GM19239 (cell line): ENCODE results near the gene CRKL.
"Not testable (repeated sequence)": the region's sequence is repeated elsewhere in the genome, so short reads cannot be mapped to it uniquely, and the experiment has no call there.

Source experiments
- DNase-seq: peaks from one replicate; pipeline ENCODE4 v3.0.0; 2011; ENCODE audit warnings: low spot score; ENCODE audit not compliant: insufficient read length
- FAIRE-seq: peaks from 2 replicates; lab custom pipeline; 2011; peaks lifted over from hg19 to GRCh38; lab: Jason Lieb, UNC

CRKL gene

DNA sequence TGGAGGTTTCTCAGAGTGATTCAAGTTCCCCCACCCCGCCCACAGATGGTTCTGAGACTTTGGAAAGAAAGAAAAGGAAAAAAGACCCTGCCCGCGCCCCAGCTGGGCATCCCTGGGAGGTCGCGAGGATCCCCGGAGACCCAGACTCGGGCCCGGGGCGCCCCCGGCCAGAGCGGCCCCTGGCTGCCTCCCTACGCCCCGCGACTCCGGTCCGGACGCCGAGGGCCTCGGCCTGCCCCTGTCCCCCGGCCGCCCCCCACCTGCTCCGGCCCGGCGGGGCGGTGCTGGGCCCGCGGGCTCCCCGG lies 47.5 kb downstream of the CRKL start:
- FAIRE-seq, result no peak
- DNase-seq, result no peak

DNA sequence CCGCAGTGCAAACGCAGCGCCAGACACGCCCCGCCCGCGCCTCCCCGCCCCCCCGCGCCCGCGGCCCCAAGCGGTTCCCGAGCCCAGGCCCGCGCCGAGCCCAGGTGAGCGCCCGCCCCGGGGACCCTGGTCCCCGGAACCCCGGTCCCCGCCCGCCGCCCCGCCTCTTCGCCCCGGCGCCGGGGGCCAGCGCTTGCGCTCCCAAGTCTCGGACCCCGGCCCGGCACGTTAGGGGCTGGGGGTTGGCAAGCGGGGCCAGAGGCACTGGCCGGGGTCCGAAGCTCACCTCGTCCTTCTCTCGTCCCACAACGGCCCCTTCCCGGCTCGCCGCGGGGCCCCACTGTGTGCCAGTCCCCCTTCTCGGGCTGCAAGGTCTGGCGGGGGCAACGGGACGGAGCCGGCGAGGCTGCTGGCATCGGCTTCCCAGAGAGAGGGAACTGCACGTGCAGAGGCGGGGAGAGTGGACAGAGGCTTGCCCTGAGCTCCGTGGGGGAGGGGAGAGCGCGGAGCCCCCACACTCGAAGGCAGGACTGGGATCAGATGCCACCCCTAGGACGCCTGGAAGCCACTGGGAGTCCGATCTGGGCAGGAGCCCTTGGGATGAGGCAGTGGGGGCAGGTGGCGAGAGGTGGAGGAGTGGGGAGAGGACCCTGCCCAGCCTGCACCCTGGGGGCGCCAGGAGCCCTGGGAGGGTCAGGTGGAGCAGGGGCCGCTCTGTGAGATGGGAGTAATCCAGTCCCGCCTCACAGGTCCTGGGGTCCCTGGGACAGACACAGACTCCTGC lies 48.1 kb downstream of the CRKL start:
- no peak for FAIRE-seq
- no peak for DNase-seq

DNA sequence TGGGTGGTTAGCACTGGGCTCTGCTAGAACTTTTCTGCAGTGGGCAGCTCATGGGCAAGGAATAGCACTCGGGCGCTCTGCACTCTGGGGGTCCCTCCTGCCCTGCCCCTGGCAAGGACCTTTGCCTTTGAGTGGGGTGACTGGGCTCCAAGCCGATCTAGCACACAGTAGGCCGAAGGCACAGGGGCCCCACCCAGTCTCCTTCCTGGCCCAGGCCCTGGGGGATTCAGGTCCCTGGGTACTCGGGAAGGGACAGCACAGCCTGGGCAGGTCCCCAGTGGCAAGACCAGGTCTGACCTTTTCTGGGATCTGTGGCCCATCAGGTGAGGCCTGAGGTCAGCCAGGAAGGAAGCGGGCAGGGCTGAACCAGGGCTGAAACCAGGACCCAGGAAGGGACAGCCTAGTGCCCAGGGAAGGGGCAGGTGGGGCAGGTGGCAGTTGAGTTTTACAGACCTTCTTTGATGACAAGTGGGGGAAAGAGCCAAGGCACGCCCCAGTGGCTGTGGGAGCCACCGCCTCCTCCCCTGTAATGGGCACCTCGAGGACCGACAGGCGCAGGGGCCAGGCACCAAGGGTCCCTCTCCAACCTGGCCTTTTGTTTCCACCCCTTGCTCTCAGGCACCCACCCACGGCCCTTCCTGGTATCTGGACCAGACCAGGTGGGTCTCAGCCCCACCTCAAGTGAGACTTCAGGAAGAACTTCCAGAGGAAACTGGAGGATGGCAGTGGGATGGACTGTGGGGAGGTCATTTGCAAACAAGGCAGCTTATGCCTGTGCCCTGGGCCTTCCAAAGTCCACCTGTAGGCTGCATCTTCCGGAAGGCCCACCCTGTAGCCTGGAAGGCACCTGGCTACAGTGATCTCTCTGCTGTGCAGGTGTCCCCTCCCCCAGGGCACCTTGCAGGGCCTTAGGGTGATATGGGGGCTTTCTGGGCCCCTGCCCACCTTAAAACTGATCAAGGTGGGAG lies 49.0 kb downstream of the CRKL start:
- DNase-seq (no peak), FAIRE-seq (no peak)

DNA sequence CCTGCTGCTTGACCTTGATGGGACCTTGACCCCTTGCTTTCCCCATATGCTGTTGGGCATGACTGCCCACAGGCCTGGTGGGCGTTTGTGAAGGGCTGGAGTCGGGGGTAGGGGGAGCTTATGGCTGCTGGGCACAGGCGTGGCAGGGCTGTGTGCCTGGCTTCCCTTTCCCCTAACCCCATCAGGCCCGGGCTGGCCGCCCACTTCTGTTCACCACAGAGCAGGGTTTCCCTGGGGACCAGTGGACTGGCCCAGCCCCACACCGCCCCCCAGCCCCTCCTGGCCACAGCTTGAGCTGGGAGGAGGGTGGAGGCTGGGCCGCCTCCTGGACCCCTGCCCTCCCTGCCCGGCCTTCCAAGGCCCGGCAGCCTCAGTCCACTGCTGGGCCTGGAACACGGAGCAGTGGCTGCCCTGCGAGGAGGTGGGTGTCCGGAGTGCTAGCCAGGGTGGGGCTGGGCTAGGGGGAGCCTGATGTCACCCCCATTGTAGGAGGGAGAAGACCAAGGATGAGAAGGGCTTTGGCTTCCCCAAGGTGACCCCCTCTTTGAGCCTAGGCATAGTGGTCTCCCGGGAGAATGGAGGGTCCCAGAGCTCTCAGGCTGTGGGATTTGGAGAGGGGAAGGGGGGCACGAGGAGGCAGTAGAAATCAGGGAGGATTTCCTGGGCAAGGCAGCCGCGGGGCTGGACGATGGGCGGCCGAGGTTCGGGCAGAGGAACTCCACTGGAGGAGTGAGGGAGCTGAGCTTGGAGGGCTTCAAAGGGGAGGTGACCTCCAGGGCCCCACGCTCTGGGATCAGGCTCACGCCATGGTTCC lies 49.9 kb downstream of the CRKL start, which contains the start of gene AIFM3:
AIFM3 (plus strand) TSS at position 373 of the 814 bp plus-strand sequence. CDS start 690 bp downstream, outside the sequence.
- DNase-seq (no peak), FAIRE-seq (no peak)

DNA sequence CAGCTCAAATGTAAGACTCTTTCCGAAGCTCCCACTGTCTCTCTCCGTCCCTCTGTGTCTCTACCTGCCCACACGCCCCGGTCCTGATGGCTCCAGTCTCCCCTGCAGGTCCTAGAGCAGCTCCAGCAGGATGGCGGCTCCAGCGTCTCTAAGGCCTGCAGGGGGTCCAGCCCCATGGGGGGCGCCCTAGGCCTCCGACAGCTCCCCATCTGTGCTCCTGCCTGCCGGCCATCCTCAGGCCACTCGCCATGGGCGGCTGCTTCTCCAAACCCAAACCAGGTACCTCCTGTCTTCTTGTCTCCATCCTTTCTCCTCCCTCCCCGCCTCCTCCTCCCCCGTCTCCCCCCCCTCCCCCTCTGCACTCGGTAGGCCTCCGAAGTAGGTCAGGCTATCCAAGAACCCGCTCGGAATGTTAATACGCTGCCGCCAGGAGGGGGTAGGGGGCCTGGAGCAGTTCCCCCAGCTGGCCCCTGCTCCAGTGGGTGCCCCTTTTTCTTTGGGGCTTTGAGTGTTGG lies 50.5 kb downstream of the CRKL start:
- no peak for FAIRE-seq
- no peak for DNase-seq

DNA sequence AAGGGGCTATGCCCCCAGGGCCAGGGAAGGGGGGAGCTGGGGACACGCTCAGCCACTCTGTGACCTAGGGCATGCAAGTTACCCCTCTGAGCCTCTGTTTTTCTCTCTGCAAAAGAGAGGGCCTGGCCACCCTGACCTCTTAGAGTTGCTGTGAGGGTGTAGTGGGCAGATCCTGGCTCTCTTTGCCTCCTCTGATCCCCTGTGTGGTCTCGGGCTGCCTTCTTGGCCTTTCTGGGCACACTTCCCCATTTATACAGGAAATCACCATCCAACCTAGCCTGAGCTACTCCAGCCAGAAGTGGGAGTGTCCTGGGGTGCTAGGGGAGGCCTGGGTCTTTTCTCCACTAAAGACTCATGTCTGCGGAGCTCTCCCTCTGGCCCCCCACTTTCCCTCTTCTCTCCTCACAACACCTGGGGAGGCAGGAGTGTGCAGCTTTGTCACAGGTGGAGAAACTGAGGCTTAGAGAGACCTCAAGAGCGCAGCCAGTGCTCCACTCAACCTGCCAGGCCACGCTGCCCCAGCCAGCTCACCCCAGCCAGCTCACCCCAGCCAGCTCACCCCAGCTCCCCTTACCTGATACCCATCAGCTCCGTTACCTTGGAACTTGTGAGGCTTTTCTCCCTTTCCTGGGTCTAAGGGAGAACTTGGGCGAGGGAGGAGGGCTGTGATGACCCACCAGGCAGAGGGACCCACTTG lies 51.2 kb downstream of the CRKL start:
- DNase-seq (no peak), FAIRE-seq (no peak)

DNA sequence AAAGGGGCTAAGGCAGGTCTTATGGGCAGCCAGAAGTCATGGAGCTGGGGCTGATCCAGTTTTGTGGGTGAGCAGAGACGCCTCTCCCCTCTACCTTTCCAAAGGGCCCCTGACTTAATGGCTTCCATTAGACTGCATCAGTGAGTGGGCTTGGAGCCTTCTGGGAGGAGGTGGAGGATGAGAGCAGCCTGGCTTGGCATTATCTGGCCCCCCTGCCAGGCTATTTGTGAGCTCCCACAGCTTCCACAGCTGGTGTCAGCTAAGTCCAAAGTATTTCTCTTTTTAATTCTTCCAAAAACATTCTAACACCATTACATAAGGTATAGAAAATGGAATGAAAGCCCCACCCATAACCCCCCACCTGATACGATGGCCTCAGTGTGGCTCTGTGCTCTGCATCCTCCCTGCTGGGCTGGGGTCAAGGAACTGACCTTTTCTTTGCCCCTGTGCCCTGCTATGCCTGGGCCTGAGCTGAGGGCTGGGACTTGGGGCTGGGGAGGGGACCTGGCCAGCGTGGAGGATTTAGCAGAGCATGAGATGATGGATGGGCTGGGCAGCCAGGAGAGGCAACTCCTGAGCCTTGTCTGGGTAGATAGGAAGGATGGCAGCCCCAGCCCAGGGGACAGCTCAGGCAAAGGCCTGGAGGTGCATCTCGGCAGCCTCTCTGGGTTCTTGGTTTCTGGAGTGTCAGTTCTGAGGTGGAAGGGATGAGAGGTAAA lies 53.9 kb downstream of the CRKL start:
- DNase-seq (no peak), FAIRE-seq (no peak)

DNA sequence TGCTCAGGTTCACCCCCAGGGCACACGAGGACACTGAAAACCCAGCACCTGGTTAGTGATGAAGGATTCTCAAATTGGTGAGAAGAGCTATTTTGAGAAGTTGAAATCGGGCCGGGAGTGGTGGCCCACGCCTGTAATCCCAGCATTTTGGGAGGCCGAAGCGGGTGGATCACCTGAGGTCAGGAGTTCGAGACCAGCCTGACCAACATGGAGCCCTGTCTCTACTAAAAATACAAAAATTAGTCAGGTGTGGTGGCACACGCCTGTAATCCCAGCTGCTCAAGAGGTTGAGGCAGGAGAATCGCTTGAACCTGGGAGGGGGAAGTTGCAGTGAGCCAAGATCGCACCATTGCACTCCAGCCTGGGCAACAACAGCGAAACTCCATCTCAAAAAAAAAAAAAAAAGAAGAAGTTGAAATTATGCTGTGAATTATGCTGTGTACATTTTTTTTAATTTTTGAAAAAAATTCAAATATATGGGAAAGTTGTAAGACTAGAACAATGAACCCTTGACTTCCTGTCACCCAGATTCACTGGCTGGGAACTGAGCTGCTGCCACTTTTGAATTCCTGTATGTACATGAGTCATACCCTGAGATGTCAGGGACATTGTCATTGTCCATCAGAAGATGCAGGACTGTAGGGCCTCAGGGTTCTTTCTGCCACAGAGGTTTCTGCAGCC lies 54.9 kb downstream of the CRKL start:
- FAIRE-seq, DNase-seq: not testable (repeated sequence)

DNA sequence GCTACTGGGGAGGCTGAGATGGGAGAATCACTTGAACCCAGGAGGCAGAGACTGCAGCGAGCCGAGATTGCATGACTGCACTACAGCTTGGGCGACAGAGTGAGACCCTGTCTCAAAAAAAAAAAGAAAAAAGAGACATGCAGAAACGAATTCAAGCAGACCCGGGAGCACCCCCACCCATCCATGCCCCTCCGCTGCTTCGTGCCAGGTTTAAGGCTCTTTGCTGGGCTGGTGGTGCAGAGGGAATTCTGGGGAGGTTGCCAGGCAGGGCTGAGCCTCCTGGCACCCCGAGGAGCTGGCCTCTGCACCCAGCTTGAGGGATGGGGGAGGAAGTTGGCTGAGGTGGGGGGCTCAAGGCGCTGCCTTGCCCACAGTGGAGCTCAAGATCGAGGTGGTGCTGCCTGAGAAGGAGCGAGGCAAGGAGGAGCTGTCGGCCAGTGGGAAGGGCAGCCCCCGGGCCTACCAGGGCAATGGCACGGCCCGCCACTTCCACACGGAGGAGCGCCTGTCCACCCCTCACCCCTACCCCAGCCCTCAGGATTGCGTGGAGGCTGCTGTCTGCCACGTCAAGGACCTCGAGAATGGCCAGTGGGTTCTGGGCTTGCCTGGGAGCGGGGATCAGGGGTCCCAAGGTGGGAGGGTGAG lies 55.8 kb downstream of the CRKL start:
- DNase-seq (no peak), FAIRE-seq (no peak)

DNA sequence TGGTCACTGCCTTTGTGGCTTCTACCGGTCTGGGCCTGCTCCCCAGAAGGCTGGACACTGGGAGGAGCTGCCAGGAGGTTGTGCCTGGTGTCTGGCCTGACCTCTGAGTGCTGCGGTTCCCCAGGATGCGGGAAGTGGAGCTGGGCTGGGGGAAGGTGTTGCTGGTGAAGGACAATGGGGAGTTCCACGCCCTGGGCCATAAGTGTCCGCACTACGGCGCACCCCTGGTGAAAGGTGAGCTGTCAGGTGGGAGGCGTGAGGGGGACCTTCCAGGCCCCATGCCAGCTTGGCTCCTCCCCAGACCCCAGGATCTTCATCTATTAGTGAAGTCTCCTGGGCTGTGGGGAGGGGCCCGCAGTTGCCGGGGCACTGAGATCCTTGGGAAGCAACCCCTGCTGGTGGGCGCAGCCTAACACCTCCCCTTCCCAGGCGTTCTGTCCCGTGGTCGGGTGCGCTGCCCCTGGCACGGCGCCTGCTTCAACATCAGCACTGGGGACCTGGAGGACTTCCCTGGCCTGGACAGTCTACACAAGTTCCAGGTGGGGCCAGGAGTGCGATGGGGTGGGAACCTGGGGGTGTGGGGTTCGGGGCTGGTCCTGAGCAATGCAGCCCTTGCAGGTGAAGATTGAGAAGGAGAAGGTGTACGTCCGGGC lies 56.6 kb downstream of the CRKL start:
- DNase-seq (no peak), FAIRE-seq (no peak)

DNA sequence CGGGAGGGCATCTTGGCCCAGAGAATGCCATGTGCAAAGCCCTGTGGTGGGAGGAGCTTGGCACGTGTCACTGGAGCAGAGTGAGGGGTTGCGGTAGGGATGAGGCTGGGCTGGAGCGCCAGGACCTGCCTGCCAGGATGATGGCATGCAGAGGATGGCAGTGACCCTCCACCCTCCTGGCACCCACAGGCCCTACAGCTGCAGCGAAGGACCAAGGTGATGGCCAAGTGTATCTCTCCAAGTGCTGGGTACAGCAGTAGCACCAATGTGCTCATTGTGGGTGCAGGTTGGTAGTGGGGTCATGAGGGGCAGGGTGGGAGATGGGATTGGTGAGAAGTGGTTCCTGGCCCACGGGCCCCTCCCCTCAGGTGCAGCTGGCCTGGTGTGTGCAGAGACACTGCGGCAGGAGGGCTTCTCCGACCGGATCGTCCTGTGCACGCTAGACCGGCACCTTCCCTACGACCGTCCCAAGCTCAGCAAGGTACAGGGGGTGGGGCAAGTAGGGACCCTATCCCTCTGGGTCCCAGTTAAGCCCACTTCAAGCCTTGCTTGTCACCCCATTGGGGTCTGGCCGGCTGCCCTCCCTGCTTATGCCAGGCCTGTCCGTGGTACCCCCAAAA lies 57.2 kb downstream of the CRKL start:
- FAIRE-seq (no peak), DNase-seq (no peak)

DNA sequence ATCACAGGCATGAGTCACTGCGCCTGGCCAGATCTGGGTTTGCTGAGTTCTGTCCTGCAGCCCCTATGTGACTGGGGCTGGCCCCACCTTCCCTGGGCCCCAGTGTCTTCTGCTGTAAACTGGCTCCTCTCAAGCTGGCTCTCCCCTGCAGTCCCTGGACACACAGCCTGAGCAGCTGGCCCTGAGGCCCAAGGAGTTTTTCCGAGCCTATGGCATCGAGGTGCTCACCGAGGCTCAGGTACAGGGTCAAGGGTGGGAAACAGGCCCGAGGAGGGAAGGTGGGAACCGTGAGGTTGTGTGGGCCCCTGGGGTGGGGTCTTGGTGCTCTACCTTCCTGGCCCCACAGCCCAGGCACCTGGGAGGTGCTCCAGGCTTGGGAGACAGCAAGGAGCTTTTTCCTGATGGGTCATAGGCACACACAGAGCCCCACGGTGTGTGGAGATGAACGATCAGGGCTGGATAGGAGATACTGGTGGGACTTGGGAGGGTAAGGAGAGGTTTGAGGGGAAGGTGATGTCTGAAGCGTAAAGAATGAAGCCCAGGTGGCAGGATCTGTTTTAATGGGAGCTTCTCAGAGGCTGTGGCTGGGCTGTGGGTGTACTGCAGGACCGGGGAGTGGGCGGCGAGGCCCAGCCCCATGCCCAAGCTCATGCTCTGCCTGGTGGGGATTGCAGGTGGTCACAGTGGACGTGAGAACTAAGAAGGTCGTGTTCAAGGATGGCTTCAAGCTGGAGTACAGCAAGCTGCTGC lies 58.5 kb downstream of the CRKL start:
- DNase-seq (no peak), FAIRE-seq (no peak)

DNA sequence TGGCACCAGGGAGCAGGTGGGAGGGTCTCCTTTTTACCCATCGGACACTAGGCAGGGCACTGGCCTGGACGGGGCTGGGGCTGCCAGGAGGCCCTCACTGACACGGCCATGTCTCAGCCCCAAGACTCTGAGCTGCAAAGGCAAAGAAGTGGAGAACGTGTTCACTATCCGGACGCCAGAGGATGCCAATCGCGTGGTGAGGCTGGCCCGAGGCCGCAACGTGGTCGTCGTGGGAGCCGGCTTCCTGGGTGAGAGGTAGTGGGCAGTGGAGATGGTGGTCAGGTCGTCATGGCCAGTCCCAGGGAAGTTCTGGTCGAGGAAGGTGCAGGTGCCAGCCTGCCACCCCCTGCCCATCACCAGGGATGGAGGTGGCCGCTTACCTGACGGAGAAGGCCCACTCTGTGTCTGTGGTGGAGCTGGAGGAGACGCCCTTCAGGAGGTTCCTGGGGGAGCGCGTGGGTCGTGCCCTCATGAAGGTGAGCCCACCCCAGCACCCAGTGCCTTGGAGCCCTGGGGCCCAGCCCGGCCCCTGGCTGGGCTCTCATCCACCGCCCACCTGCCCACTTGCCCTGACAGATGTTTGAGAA lies 59.2 kb downstream of the CRKL start:
- FAIRE-seq, result no peak
- DNase-seq, result no peak

DNA sequence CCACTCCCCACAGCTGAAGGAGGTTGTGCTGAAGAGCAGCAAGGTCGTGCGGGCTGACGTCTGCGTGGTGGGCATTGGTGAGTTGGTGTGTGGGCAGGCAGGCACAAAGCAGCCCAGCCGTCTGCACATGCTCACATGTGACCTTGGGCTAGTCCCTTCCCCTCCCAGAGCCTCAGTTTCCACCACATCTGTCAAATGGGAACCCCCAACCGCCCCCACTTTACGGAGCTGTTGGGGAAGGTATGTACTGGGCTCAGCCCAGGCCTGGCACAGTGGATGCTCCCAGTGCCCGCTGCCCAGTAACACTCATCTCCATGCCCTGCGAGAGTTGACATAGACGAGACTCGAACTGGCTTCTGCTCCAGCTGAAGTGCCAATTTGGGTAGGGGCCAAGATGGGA lies 59.8 kb downstream of the CRKL start:
- FAIRE-seq, result no peak
- DNase-seq, result no peak

DNA sequence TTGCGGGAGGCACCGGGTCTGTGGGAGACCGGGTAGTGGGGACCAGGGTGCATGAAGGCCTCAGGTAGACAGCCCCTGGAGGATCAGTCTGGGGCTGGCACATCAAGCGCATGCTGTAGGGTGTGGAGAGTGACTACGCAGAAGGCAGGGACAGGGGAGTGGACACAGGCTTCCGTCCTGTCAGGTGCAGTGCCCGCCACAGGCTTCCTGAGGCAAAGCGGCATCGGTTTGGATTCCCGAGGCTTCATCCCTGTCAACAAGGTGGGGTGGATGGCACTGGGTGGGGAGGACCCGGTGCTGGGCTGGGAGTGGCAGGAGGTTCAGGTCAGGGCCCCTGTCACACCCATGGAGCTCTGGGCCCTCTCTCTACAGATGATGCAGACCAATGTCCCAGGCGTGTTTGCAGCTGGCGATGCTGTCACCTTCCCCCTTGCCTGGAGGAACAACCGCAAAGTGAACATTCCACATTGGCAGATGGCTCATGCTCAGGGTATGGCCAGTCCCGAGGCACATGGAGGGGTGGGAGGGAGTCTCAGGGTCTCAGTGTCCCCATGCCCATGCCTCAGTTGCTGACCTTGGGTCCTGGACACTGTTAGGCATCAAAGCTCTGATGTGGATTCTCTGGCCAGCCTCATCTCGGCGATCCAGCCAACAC lies 60.4 kb downstream of the CRKL start:
- no peak for DNase-seq

DNA sequence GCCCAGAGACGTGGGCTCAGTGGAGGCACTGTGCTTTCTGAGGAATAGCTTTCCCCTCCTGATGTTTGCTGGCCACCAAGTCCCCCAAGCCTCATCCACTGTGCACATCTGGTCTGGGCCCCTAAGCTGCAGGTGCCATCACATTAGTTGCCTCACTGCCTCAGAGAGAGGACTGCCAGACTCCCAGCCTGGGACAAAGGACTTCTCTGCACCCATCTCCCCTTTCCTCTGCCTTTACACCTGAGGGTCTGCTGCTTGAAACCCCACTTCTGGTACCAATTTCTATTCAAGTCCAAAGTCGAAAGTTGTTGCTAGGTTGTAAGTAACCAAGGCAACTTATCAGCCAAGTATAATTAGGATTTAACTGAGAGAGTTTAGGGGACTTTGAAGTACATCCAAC lies 61.2 kb downstream of the CRKL start:
- FAIRE-seq (no peak), DNase-seq (no peak)

More for the DNA sequence above, 60.4 kb downstream of the CRKL start:
- FAIRE-seq, result no peak
